ENCODE results near the gene LRPPRC.

DNA sequence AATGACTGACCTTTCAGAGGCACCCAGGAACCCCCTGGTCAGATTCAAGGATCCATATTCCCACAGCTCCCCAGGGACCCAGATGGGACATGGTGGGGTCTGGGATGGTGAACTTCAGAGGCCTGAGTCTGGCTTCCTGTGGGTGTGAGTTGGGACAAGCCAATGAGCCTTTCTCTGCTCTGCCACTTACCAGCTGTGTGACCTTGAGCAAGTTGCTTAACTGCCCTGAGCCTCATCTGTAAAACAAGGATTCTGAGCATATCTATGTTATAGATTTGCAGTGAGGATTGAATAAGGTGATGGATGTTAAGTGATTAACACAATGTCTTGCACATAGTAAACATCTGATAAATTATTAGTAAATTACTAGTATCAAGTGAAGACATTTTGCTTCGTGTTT, 150.6 kb downstream of the LRPPRC start:
- TF ChIP-seq, protein P1, sequence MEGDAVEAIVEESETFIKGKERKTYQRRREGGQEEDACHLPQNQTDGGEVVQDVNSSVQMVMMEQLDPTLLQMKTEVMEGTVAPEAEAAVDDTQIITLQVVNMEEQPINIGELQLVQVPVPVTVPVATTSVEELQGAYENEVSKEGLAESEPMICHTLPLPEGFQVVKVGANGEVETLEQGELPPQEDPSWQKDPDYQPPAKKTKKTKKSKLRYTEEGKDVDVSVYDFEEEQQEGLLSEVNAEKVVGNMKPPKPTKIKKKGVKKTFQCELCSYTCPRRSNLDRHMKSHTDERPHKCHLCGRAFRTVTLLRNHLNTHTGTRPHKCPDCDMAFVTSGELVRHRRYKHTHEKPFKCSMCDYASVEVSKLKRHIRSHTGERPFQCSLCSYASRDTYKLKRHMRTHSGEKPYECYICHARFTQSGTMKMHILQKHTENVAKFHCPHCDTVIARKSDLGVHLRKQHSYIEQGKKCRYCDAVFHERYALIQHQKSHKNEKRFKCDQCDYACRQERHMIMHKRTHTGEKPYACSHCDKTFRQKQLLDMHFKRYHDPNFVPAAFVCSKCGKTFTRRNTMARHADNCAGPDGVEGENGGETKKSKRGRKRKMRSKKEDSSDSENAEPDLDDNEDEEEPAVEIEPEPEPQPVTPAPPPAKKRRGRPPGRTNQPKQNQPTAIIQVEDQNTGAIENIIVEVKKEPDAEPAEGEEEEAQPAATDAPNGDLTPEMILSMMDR (IDR thresholded peaks at IDR 0.05): no peak
- no peak for TF ChIP-seq POLR2A (IDR thresholded peaks at IDR 0.05)
